Endothelial cell of umbilical vein (primary cell): ENCODE results near the gene GPAT3. TPM values are rescaled to one million over a fixed set of nuclear protein-coding genes. Genes with fewer than 3 reads are reported as not detected.
"Not testable (repeated sequence)": the region's sequence is repeated elsewhere in the genome, so short reads cannot be mapped to it uniquely, and the experiment has no call there.

ENCODE experiments used
- BruUV-seq: library from RNA; stranded (reverse); fragments of 400-500 nt; replicated peaks from 2 replicates; lab custom pipeline; 2021; lab: Mats Ljungman, UMichigan
- CTCF ChIA-PET: fragments of 300-600, 350-600 bp; sonication (Branson Sonifier 250); formaldehyde crosslinking; loops from one replicate; lab custom pipeline; 2021; ENCODE audit warnings: antibody characterized with exemption, inconsistent platforms; lab: Charles Lee
- POLR2A ChIA-PET: fragments of 300-600, 350-600 bp; sonication (Branson Sonifier 250); formaldehyde crosslinking; loops from one replicate; lab custom pipeline; 2021; ENCODE audit warnings: antibody characterized with exemption, inconsistent platforms; lab: Charles Lee
- DNase-seq: peaks from one replicate; pipeline ENCODE4 v3.0.0-alpha.2; 2011; ENCODE audit warnings: low read depth, low spot score
- FAIRE-seq: peaks from 2 replicates; lab custom pipeline; 2011; peaks lifted over from hg19 to GRCh38; lab: Jason Lieb, UNC
- H2AFZ ChIP-seq: 2 replicates; pipeline ENCODE4 v1.6.0; 2012; ENCODE audit warnings: low read depth, low read length, control low read depth, inconsistent platforms
- H3K27ac ChIP-seq: 2 replicates; pipeline ENCODE4 v1.5.1; 2011; ENCODE audit warnings: low read depth, mild to moderate bottlenecking, control low read depth, low read length, moderate library complexity; ENCODE audit not compliant: insufficient read depth
- H3K27me3 ChIP-seq, 2 experiments: 2 replicates each; pipeline versions ENCODE4 v1.6.0 to v1.6.1; 2011; ENCODE audit warnings: low read length in 2 of 2, mixed read lengths in 1 of 2; ENCODE audit not compliant: control insufficient read depth in 2 of 2, insufficient read depth in 2 of 2
- H3K36me3 ChIP-seq, 2 experiments: 2 replicates in 1 of 2; 3 replicates in 1 of 2; pipeline ENCODE4 v1.5.1; 2011; ENCODE audit warnings: low read length in 2 of 2, mild to moderate bottlenecking in 1 of 2, moderate library complexity in 1 of 2; ENCODE audit not compliant: control insufficient read depth in 2 of 2, insufficient read depth in 2 of 2; ENCODE audit errors: extremely low read depth in 1 of 2
- H3K4me1 ChIP-seq: 3 replicates; pipeline ENCODE4 v1.5.1; 2011; ENCODE audit warnings: mild to moderate bottlenecking, low read length; ENCODE audit not compliant: control insufficient read depth, insufficient read depth; ENCODE audit errors: extremely low read depth
- H3K4me2 ChIP-seq: 2 replicates; pipeline ENCODE4 v1.6.1; 2011; ENCODE audit warnings: low read length, control low read depth, mixed read lengths; ENCODE audit not compliant: insufficient read depth
- H3K4me3 ChIP-seq, 3 experiments: fragments of 200-600 bp in 1 of 3; sonication (generic), shearing (Covaris generic) in 1 of 3; replicated peaks in 1 of 3; 2 replicates each; pipeline ENCODE4 v1.5.1; 2011 to 2016; ENCODE audit warnings: control low read depth in 3 of 3, low read length in 3 of 3, mild to moderate bottlenecking in 2 of 3, inconsistent platforms in 1 of 3, low read depth in 1 of 3, moderate library complexity in 1 of 3; ENCODE audit not compliant: insufficient read depth in 1 of 3
- H3K79me2 ChIP-seq: 2 replicates; pipeline ENCODE4 v1.6.0; 2012; ENCODE audit warnings: low read length, inconsistent platforms; ENCODE audit not compliant: control insufficient read depth, insufficient read depth
- H3K9ac ChIP-seq: replicated peaks from 2 replicates; pipeline ENCODE3; 2011; ENCODE audit warnings: low read length, control low read depth; ENCODE audit not compliant: insufficient read depth; ENCODE audit errors: extremely low read depth
- H3K9me1 ChIP-seq: replicated peaks from 3 replicates; pipeline ENCODE4 v1.6.0; 2011; ENCODE audit warnings: mild to moderate bottlenecking, low read length; ENCODE audit not compliant: control insufficient read depth, insufficient read depth; ENCODE audit errors: extremely low read depth
- H3K9me3 ChIP-seq: replicated peaks from 2 replicates; pipeline ENCODE4 v1.5.1; 2012; ENCODE audit warnings: low read length, inconsistent platforms; ENCODE audit not compliant: control insufficient read depth, insufficient read depth
- H4K20me1 ChIP-seq: replicated peaks from 2 replicates; pipeline ENCODE3; 2011; ENCODE audit warnings: mild to moderate bottlenecking, low read length; ENCODE audit not compliant: control insufficient read depth, insufficient read depth; ENCODE audit errors: extremely low read depth
- EZH2 ChIP-seq: IDR thresholded peaks from 2 replicates; pipeline ENCODE4 v1.6.1; 2012; ENCODE audit warnings: borderline replicate concordance, low read depth, mild to moderate bottlenecking, moderate library complexity, low read length, inconsistent platforms; ENCODE audit not compliant: severe bottlenecking
- FOS ChIP-seq: IDR thresholded peaks from 2 replicates; pipeline ENCODE4 v1.6.1; 2011; ENCODE audit warnings: mild to moderate bottlenecking, low read length, moderate library complexity, borderline replicate concordance; ENCODE audit not compliant: insufficient read depth
- GATA2 ChIP-seq: IDR thresholded peaks from 2 replicates; pipeline ENCODE4 v1.7.0; 2011; ENCODE audit warnings: low read depth, mild to moderate bottlenecking, moderate library complexity, mixed read lengths, low read length; ENCODE audit not compliant: insufficient read length, insufficient read depth
- JUN ChIP-seq: IDR thresholded peaks from 2 replicates; pipeline ENCODE4 v1.6.1; 2011; ENCODE audit warnings: borderline replicate concordance, low read depth; ENCODE audit not compliant: insufficient read length, insufficient read depth
- MYC ChIP-seq: IDR thresholded peaks from one replicate; pipeline ENCODE4 v1.6.1; 2011; ENCODE audit warnings: mild to moderate bottlenecking, low read depth, low read length
- POLR2A ChIP-seq: IDR thresholded peaks from 2 replicates; pipeline ENCODE4 v1.6.1; 2012; ENCODE audit warnings: low read depth, mild to moderate bottlenecking, control low read depth, low read length
- POLR2AphosphoS5 ChIP-seq: IDR thresholded peaks from 2 replicates; pipeline ENCODE4 v1.6.1; 2012; ENCODE audit warnings: low read depth, mild to moderate bottlenecking, control low read depth, low read length, moderate library complexity; ENCODE audit not compliant: insufficient read depth
- dilution Hi-C: fragments of 300-500 bp; cut with MboI; formaldehyde crosslinking; loops from one replicate; pipeline ENCODE4 v1.15.0; 2019; ENCODE audit warnings: low sequenced_read_pairs; ENCODE audit not compliant: extremely low pct_ligation_motif_present
- intact Hi-C: fragments of 100-400 bp; cut with micrococcal nuclease; formaldehyde crosslinking; loops from one replicate; pipeline ENCODE4 v1.10.0; 2022
- polyA plus RNA-seq, 4 experiments: library from polyadenylated mRNA; depleted of rRNA in 3 of 4; stranded (reverse) in 3 of 4; unstranded in 1 of 4; fragments of >200 nt; gene quantifications; 2 replicates each; pipeline versions ENCODE4 v1.2.1 to v1.2.3, GENCODE V29; 2011 to 2012; ENCODE audit warnings: missing spikeins in 1 of 4
- total RNA-seq: library from RNA; stranded (reverse); gene quantifications from 2 replicates; pipeline ENCODE4 v1.2.3, GENCODE V29; 2021
- TF ChIP-seq, protein P1 (sequence below), 2 donors: IDR thresholded peaks; 1 replicate in 1 of 2; 2 replicates in 1 of 2; pipeline ENCODE4 v1.5.1; 2011; ENCODE audit warnings: low read length in 2 of 2, mild to moderate bottlenecking in 2 of 2, moderate library complexity in 2 of 2, control low read depth in 1 of 2, inconsistent platforms in 1 of 2, low read depth in 1 of 2; ENCODE audit not compliant: insufficient read depth in 1 of 2; ENCODE audit errors: extremely low read depth in 1 of 2

The GPAT3 gene
- total and polyA plus RNA-seq, 2 donors (not counting 3 experiments of a cell fraction or from before 2014, with no cell fraction given): 0.36 to 2.1 TPM

DNA sequence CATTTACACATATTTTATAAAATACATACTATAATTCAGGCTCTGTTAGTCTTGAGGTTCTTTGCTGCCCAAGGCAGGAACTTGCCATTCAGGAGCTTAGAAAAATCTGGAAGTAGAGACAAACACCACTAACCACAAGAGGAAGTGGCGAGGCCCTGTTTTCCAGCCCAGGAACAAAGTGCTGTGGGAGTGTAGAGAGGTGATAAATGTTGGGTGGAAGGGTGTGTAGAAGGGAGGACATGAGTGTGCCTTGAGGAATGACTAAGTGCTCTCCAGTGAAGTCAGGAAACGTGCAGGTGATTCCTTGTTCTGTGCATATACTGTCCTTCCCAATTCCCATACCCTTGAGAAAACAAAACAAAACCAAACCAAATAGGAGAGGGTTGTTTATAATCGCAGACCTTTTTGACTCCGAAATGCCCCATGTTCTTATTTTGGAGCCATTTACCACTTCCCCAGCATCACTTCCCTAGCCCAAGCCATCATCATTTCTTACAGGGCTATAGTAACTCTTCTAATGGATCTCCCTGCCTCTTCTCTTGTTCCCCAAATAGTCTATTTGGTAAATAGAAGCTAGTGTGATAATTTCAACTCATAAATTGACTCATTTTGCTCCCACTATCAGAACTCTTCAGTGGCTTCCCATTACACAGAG is 83.2 kb downstream of the GPAT3 start:
- H3K27ac ChIP-seq: peak overlapping the region; percentile 58
- H3K9me1 ChIP-seq: no peaks in the 10 kb centered on the region
- dilution Hi-C loops: no loop called here
- no peak overlapping the region for H3K4me3 ChIP-seq
- H3K4me2 ChIP-seq: peak overlapping the region; percentile 20
- H3K4me1 ChIP-seq: peaks cover 22% of the 10 kb centered on the region
- FAIRE-seq (peak; percentile 81), DNase-seq (peak; percentile 26)
- no peaks in the 10 kb centered on the region for H3K79me2 ChIP-seq
- no peak for TF ChIP-seq POLR2A
- no peak for TF ChIP-seq MYC
- peak; percentile 51 for TF ChIP-seq POLR2AphosphoS5
- peak; percentile 63 for TF ChIP-seq GATA2
- TF ChIP-seq EZH2: no peak
- TF ChIP-seq JUN: no peak
- TF ChIP-seq, protein P1, sequence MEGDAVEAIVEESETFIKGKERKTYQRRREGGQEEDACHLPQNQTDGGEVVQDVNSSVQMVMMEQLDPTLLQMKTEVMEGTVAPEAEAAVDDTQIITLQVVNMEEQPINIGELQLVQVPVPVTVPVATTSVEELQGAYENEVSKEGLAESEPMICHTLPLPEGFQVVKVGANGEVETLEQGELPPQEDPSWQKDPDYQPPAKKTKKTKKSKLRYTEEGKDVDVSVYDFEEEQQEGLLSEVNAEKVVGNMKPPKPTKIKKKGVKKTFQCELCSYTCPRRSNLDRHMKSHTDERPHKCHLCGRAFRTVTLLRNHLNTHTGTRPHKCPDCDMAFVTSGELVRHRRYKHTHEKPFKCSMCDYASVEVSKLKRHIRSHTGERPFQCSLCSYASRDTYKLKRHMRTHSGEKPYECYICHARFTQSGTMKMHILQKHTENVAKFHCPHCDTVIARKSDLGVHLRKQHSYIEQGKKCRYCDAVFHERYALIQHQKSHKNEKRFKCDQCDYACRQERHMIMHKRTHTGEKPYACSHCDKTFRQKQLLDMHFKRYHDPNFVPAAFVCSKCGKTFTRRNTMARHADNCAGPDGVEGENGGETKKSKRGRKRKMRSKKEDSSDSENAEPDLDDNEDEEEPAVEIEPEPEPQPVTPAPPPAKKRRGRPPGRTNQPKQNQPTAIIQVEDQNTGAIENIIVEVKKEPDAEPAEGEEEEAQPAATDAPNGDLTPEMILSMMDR (IDR thresholded peaks at IDR 0.05; ENCODE audit: extremely low read depth in 1 of 2, insufficient read depth in 1 of 2, low read depth in 1 of 2, low read length in 2 of 2): no peak
- TF ChIP-seq FOS: peak; percentile 69
- H3K36me3 ChIP-seq: no peaks in the 10 kb centered on the region
- CTCF ChIA-PET: interaction anchor here (0.7 to 2.2 kb wide), 6 partner anchors 11 to 910 kb away, joined by 4 to 7 read pairs (median 4); no protein-coding TSS in a partner anchor
- intact Hi-C loops: loop anchor here (1.0 kb wide), 1 partner anchor 11 kb away; no protein-coding TSS in a partner anchor
- no peaks in the 10 kb centered on the region for H3K9me3 ChIP-seq
- POLR2A ChIA-PET: no interaction called here
- peak overlapping the region; percentile 3 for H2AFZ ChIP-seq
- H3K27me3 ChIP-seq: no peaks in the 10 kb centered on the region
- H3K9ac ChIP-seq: no peak overlapping the region
- H4K20me1 ChIP-seq: no peaks in the 10 kb centered on the region
- BruUV-seq: no TSS peak

- H3K4me3 ChIP-seq, H3K9me1 ChIP-seq, H3K27ac ChIP-seq, H2AFZ ChIP-seq, CTCF ChIA-PET, FAIRE-seq, intact Hi-C loops, DNase-seq, H3K27me3 ChIP-seq, H3K79me2 ChIP-seq, BruUV-seq, H3K9me3 ChIP-seq, dilution Hi-C loops, H4K20me1 ChIP-seq, H3K36me3 ChIP-seq, H3K9ac ChIP-seq, POLR2A ChIA-PET, H3K4me2 ChIP-seq: not testable (repeated sequence)
- H3K4me1 ChIP-seq: peaks cover 22% of the 10 kb centered on the region
Measured at GRCh38 chr4:83622127-83622526, 86.2 kb downstream of the GPAT3 start.
